Endothelial cell of umbilical vein (primary cell): ENCODE data around the gene EDARADD. TPM values are rescaled to one million over a fixed set of nuclear protein-coding genes. Genes with fewer than 3 reads are reported as not detected.
A peak's percentile ranks its signal among the peaks of the same experiment; 100 is the strongest.

Experiments
- BruUV-seq: library from RNA; stranded (reverse); fragments of 400-500 nt; replicated peaks from 2 replicates; lab custom pipeline; 2021; lab: Mats Ljungman, UMichigan
- CTCF ChIA-PET: fragments of 300-600, 350-600 bp; sonication (Branson Sonifier 250); formaldehyde crosslinking; loops from one replicate; lab custom pipeline; 2021; ENCODE audit warnings: antibody characterized with exemption, inconsistent platforms; lab: Charles Lee
- POLR2A ChIA-PET: fragments of 300-600, 350-600 bp; sonication (Branson Sonifier 250); formaldehyde crosslinking; loops from one replicate; lab custom pipeline; 2021; ENCODE audit warnings: antibody characterized with exemption, inconsistent platforms; lab: Charles Lee
- DNase-seq: peaks from one replicate; pipeline ENCODE4 v3.0.0-alpha.2; 2011; ENCODE audit warnings: low read depth, low spot score
- FAIRE-seq: peaks from 2 replicates; lab custom pipeline; 2011; peaks lifted over from hg19 to GRCh38; lab: Jason Lieb, UNC
- H2AFZ ChIP-seq: 2 replicates; pipeline ENCODE4 v1.6.0; 2012; ENCODE audit warnings: low read depth, low read length, control low read depth, inconsistent platforms
- H3K27ac ChIP-seq: 2 replicates; pipeline ENCODE4 v1.5.1; 2011; ENCODE audit warnings: low read depth, mild to moderate bottlenecking, control low read depth, low read length, moderate library complexity; ENCODE audit not compliant: insufficient read depth
- H3K27me3 ChIP-seq, 2 experiments: 2 replicates each; pipeline versions ENCODE4 v1.6.0 to v1.6.1; 2011; ENCODE audit warnings: low read length in 2 of 2, mixed read lengths in 1 of 2; ENCODE audit not compliant: control insufficient read depth in 2 of 2, insufficient read depth in 2 of 2
- H3K36me3 ChIP-seq, 2 experiments: 2 replicates in 1 of 2; 3 replicates in 1 of 2; pipeline ENCODE4 v1.5.1; 2011; ENCODE audit warnings: low read length in 2 of 2, mild to moderate bottlenecking in 1 of 2, moderate library complexity in 1 of 2; ENCODE audit not compliant: control insufficient read depth in 2 of 2, insufficient read depth in 2 of 2; ENCODE audit errors: extremely low read depth in 1 of 2
- H3K4me1 ChIP-seq: 3 replicates; pipeline ENCODE4 v1.5.1; 2011; ENCODE audit warnings: mild to moderate bottlenecking, low read length; ENCODE audit not compliant: control insufficient read depth, insufficient read depth; ENCODE audit errors: extremely low read depth
- H3K4me2 ChIP-seq: 2 replicates; pipeline ENCODE4 v1.6.1; 2011; ENCODE audit warnings: low read length, control low read depth, mixed read lengths; ENCODE audit not compliant: insufficient read depth
- H3K4me3 ChIP-seq, 3 experiments: fragments of 200-600 bp in 1 of 3; sonication (generic), shearing (Covaris generic) in 1 of 3; replicated peaks in 1 of 3; 2 replicates each; pipeline ENCODE4 v1.5.1; 2011 to 2016; ENCODE audit warnings: control low read depth in 3 of 3, low read length in 3 of 3, mild to moderate bottlenecking in 2 of 3, inconsistent platforms in 1 of 3, low read depth in 1 of 3, moderate library complexity in 1 of 3; ENCODE audit not compliant: insufficient read depth in 1 of 3
- H3K79me2 ChIP-seq: 2 replicates; pipeline ENCODE4 v1.6.0; 2012; ENCODE audit warnings: low read length, inconsistent platforms; ENCODE audit not compliant: control insufficient read depth, insufficient read depth
- H3K9ac ChIP-seq: replicated peaks from 2 replicates; pipeline ENCODE3; 2011; ENCODE audit warnings: low read length, control low read depth; ENCODE audit not compliant: insufficient read depth; ENCODE audit errors: extremely low read depth
- H3K9me1 ChIP-seq: replicated peaks from 3 replicates; pipeline ENCODE4 v1.6.0; 2011; ENCODE audit warnings: mild to moderate bottlenecking, low read length; ENCODE audit not compliant: control insufficient read depth, insufficient read depth; ENCODE audit errors: extremely low read depth
- H3K9me3 ChIP-seq: replicated peaks from 2 replicates; pipeline ENCODE4 v1.5.1; 2012; ENCODE audit warnings: low read length, inconsistent platforms; ENCODE audit not compliant: control insufficient read depth, insufficient read depth
- H4K20me1 ChIP-seq: replicated peaks from 2 replicates; pipeline ENCODE3; 2011; ENCODE audit warnings: mild to moderate bottlenecking, low read length; ENCODE audit not compliant: control insufficient read depth, insufficient read depth; ENCODE audit errors: extremely low read depth
- CTCF ChIP-seq, 2 donors: IDR thresholded peaks; 1 replicate in 1 of 2; 2 replicates in 1 of 2; pipeline ENCODE4 v1.5.1; 2011; ENCODE audit warnings: low read length in 2 of 2, mild to moderate bottlenecking in 2 of 2, moderate library complexity in 2 of 2, control low read depth in 1 of 2, inconsistent platforms in 1 of 2, low read depth in 1 of 2; ENCODE audit not compliant: insufficient read depth in 1 of 2; ENCODE audit errors: extremely low read depth in 1 of 2
- MAX ChIP-seq: IDR thresholded peaks from 2 replicates; pipeline ENCODE4 v1.6.1; 2011; ENCODE audit not compliant: insufficient read depth, insufficient read length
- dilution Hi-C: fragments of 300-500 bp; cut with MboI; formaldehyde crosslinking; loops from one replicate; pipeline ENCODE4 v1.15.0; 2019; ENCODE audit warnings: low sequenced_read_pairs; ENCODE audit not compliant: extremely low pct_ligation_motif_present
- intact Hi-C: fragments of 100-400 bp; cut with micrococcal nuclease; formaldehyde crosslinking; loops from one replicate; pipeline ENCODE4 v1.10.0; 2022
- polyA plus RNA-seq, 4 experiments: library from polyadenylated mRNA; depleted of rRNA in 3 of 4; stranded (reverse) in 3 of 4; unstranded in 1 of 4; fragments of >200 nt; gene quantifications; 2 replicates each; pipeline versions ENCODE4 v1.2.1 to v1.2.3, GENCODE V29; 2011 to 2012; ENCODE audit warnings: missing spikeins in 1 of 4
- total RNA-seq: library from RNA; stranded (reverse); gene quantifications from 2 replicates; pipeline ENCODE4 v1.2.3, GENCODE V29; 2021

EDARADD gene
- total and polyA plus RNA-seq, 2 donors (not counting 3 experiments of a cell fraction or from before 2014, with no cell fraction given) = not detected

- Histone ChIP-seq H3K4me1 (no peaks in the 10 kb centered on the region), H3K4me2 (no peak overlapping the region), H3K9me1 (no peaks in the 10 kb centered on the region), H4K20me1 (no peaks in the 10 kb centered on the region), H3K27ac (no peak overlapping the region), H3K79me2 (no peaks in the 10 kb centered on the region), H2AFZ (no peak overlapping the region), H3K9me3 (no peaks in the 10 kb centered on the region), H3K36me3 (no peaks in the 10 kb centered on the region), H3K4me3 (no peak overlapping the region), H3K9ac (no peak overlapping the region), H3K27me3 (no peaks in the 10 kb centered on the region)
- DNase-seq = peak; percentile 37
- BruUV-seq = no TSS peak
- POLR2A ChIA-PET = no interaction called here
- TF ChIP-seq MAX (no peak), CTCF (IDR thresholded peaks at IDR 0.05; ENCODE audit: extremely low read depth in 1 of 2, insufficient read depth in 1 of 2, low read depth in 1 of 2, low read length in 2 of 2) (peak; percentile 33 to 46)
- intact Hi-C loops = loop anchor here (1.0 to 2.0 kb wide), 5 partner anchors 13 to 387 kb away; partner anchors contain the start of gene LGALS8
- FAIRE-seq = peak; percentile 63
- dilution Hi-C loops = no loop called here
- CTCF ChIA-PET = interaction anchor here (1.1 to 2.5 kb wide), 6 partner anchors 13 to 386 kb away, joined by 3 to 9 read pairs (median 6); no protein-coding TSS in a partner anchor
Measured at GRCh38 chr1:236489710-236490377, 95.8 kb downstream of the EDARADD start.
